Measurements from ENCODE around the gene SKA2.

GRCh38 chr17:59174671-59175070 is 19.7 kb upstream of the SKA2 start:
- TF ChIP-seq CTCF (IDR thresholded peaks at IDR 0.05 in 2 of 3, conservative IDR thresholded peaks at IDR 0.05 in 1 of 3; ENCODE audit: insufficient read depth in 2 of 3, low read depth in 1 of 3, low read length in 3 of 3) (no peak), POLR2A (conservative IDR thresholded peaks at IDR 0.05) (no peak)

All from K562 (cell line).